ENCODE data around the gene ZNF512B.
"Not testable (repeated sequence)": the region's sequence is repeated elsewhere in the genome, so short reads cannot be mapped to it uniquely, and the experiment has no call there.

The ZNF512B gene

GRCh38 chr20:63962426-63963347 is 7.0 kb downstream of the ZNF512B start:
- DNase-seq (ENCODE audit: low read depth): no peak

DNA sequence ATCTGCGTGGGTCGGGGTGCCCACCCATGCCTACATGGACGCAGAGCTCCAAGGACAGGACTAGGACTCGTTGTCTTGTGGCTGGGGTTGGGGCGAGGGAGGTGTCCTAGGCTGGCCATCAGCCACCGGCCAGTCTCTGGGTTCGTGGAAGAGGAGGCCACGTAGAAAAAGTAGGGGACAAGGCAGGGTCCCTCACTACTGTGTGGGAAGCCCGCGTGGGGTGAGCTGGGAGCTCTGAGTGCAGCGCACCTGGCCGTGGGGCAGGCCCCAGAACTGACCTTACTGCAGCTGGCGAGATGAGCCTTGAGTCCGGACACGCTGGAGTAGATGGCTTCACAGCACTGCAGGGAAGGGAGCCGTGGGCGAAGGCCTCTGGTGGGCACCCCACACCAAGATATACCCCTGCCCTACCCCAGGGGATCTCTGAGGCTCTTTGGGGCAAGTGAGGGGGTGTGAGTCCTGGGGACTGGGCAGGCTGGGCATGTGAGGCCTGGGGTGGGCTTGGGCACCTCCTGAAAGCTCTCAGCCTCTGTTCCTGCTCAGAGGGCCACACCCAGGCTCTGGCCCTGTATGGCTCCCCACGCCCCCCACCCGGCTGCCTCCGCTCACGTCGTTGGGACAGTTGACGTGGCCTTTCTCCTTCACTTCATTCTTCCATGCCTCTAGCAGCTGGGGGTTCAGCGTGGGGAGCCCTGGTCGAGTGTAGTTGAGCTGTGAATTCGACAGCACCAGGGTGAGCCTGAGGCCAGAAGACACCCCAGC is 7.9 kb downstream of the ZNF512B start:
- DNase-seq (ENCODE audit: low read depth): no peak

DNA sequence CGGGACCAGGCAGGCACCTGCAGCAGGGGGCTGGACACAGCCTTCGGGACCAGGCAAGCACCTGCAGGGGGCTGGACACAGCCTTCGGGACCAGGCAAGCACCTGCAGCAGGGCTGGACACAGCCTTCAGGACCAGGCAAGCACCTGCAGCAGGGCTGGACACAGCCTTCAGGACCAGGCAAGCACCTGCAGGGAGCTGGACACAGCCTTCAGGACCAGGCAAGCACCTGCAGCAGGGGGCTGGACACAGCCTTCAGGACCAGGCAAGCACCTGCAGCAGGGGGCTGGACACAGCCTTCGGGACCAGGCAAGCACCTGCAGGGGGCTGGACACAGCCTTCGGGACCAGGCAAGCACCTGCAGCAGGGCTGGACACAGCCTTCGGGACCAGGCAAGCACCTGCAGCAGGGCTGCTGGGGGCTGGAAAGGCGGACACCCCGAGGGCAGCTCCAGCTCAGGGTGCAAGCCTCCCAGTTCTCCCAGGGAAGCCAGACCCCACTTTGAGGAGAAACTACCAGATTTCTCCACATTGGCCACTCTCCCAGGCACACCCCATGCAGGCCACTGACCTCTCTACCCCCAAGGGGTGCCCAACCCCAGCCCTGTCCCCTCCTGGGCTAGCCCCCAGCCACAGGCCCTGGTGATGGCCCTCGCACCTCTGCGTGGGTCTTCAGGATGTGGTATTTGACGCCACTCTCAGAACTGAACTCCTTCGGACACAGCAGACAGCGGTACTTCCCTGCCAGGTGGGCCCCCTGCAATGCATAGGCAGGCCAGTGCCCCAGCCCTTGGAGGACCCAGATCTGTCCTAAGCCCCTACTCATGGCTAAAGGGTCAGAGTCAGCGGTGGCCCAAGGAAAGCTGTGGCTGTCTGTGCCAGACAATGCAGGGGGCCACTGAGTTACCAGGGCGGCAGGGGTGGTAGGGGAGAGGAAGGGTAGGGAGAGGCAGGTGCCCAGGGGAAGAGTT is 8.8 kb downstream of the ZNF512B start:
- DNase-seq (ENCODE audit: low read depth): not testable (repeated sequence)

DNA sequence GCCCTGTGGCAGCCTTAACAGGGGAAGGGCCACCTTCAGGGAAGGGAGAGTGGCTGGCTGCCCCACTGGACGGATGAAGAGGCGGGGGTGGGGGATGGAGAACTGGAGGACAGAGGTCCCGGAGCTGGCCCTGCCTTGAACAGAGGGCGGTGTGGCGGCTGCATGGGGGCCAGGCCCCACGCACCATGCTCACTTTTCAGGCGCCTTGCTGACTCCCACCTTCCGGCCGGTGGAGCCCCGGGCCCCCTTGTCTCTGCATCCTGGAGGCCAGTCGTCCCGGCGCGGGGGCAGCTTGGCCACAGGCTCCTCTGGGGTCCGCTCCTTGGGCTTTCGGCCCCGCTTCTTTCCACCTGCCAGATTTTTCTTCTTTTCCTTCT is 10.0 kb downstream of the ZNF512B start:
- no peak for DNase-seq (ENCODE audit: low read depth)

DNA sequence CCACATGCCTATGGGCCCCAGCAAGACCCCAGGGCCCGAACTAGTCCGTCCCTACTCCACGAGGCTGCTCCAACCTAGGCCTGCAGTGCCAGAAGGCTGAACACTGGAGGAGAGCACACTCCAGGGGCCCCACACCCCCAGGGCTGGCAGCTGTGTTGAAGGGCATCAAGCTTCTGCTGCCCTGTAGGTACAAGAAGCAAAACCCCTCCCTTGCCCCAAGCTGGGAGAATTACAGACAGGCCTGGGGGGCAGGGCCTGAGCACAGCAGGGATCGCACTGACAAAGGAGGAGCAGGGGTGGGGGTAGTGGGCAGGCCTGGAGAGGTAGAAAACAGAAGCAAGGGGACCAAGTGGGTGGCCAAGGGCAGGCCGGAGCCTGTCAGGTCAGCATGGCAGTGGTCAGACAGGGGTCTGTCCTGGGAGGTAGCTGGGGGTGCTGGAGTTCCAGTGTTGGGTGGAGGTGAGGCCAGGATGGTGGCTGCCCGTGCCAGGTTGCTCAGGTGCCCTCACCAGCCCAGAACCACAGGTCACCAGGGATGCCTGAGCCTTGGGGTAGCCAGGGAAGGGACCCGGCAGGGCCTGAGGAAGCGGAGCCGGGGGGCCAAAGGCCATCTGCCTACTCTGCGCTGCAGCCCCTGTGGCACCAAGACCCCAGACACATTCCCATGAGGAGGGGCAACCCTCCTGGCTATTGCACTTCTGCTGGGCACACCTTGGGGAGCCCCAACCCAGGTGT is 10.6 kb downstream of the ZNF512B start:
- DNase-seq (ENCODE audit: low read depth): no peak

- DNase-seq (ENCODE audit: low read depth): no peak
These were observed 11.3 kb downstream of the ZNF512B start for GRCh38 chr20:63958471-63958870.

DNA sequence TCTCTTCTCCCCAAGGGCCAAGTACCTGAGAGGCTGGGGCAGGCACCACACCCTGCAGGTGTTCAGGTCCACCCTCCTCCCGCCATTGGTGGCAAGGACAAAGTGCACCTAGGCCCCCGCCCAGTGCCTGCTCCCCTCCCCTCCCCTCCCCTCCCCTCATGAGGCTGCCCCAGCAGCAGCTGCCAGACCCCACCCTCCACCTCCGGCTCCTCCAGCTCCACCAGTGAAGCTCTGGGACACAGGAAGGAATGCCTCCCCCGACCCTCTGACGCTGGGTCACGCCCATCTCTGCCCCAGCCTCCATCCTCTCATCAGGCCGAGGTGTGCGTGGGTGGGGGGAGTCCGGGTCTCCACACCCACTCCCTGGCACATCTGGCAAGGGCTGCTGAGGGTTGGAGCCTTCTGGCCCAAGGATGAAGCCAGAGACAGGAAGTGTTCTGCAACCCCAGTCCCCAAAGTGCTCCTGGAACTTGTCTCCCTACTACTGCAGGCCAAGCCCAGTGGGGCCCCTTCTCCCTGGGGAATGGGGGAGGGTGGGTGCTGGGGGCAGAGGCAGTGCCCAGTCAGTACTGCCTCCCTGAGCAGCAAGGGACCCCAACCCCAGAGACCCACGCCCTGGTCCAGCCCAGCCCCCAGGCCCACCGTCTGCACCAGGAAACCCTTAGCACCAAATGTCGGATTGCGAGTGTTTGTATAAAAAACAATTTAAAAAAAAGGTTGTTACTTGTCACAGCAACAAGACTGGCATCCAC is 11.9 kb downstream of the ZNF512B start:
- DNase-seq (ENCODE audit: low read depth): no peak

- DNase-seq (ENCODE audit: low read depth): peak; percentile 58
These were observed 12.6 kb downstream of the ZNF512B start for GRCh38 chr20:63957004-63957689.

- DNase-seq (ENCODE audit: low read depth): no peak
These were observed 13.1 kb downstream of the ZNF512B start for GRCh38 chr20:63956664-63957003.

GRCh38 chr20:63955827-63956663 is 13.7 kb downstream of the ZNF512B start, which contains the start of gene UCKL1:
UCKL1 (minus strand) TSS chr20:63956416; CDS start chr20:63956372, 44 bp downstream.
- peak; percentile 84 for DNase-seq (ENCODE audit: low read depth)

GRCh38 chr20:63955281-63955826 is 14.4 kb downstream of the ZNF512B start:
- no peak for DNase-seq (ENCODE audit: low read depth)

DNA sequence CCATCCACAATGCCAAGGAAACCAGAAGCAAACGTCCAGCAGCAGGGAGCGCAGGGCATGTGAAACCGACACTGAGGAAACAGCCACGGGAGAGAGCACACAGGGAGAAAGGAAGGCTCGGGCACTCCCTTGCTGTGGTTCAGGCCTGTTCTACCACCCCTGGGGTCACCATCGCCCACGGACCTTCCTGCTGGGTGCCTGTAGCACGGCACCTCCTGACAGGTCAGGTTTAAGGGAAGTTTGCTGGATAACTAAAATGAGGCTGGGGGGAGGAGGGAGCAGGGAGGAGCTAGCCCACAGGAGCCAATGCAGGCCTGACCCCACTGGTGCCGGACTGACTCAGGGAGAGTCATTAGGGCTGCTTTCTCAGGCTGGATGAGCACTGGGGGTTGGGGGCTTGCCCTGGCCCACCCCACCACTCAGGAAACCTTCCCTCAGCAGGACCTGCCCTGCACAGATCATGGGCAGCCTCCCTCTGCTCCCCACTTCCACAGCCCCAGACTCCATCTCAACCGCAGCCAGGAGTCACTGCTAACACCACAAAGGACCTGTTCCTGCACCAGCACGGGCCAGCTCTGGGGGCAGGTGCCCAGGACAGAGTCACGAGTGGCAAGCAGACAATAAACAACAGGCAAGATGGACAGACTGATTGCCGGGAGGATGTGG is 15.8 kb downstream of the ZNF512B start:
- no peak for DNase-seq (ENCODE audit: low read depth)

- no peak for DNase-seq (ENCODE audit: low read depth)
These were observed 17.0 kb downstream of the ZNF512B start for GRCh38 chr20:63952769-63953168.

GRCh38 chr20:63952210-63952535 is 17.6 kb downstream of the ZNF512B start:
- DNase-seq (ENCODE audit: low read depth): no peak

- DNase-seq (ENCODE audit: low read depth): no peak
These were observed 18.1 kb downstream of the ZNF512B start for GRCh38 chr20:63951398-63952209.

DNA sequence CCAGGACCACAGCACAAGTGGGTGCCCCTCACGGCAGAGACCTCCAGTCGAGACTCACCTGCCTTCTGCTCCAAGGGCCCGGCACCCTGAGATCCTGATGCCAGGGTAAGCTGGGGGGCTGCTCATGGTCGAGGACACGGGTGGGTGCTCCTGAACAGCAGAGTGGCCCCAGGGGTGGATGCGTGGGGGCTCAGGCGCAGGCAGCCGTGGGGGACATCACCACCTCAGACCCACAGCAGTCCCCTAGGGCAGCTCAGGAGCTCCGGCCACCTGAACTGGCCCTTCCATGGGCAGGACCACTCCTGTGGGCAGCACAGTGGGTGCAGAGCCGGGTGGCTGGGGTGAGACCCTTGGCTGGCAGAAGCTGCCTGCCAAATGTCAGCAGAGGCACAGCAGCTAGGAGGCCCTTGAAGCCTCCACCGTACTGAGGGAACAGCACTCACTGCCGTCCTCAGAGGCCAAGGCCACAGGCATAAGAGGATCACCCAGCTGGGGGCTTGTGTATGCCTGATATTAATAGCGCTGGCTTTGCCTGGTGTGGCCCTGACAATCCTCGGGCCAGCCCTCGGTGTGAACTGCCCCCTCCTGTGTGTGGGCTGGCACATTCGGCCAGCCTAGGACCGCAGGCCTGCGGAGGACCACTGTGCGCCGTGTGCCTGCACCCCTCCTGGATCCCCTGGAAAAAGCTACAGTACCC is 18.9 kb downstream of the ZNF512B start:
- DNase-seq (ENCODE audit: low read depth): no peak
